Fibroblast of the conjunctiva (primary cell): ENCODE measurements around the gene CXCL17.

Experiments
- DNase-seq: peaks from one replicate; pipeline ENCODE4 v3.0.0-alpha.2; 2010; ENCODE audit warnings: low read depth

The CXCL17 gene

DNA sequence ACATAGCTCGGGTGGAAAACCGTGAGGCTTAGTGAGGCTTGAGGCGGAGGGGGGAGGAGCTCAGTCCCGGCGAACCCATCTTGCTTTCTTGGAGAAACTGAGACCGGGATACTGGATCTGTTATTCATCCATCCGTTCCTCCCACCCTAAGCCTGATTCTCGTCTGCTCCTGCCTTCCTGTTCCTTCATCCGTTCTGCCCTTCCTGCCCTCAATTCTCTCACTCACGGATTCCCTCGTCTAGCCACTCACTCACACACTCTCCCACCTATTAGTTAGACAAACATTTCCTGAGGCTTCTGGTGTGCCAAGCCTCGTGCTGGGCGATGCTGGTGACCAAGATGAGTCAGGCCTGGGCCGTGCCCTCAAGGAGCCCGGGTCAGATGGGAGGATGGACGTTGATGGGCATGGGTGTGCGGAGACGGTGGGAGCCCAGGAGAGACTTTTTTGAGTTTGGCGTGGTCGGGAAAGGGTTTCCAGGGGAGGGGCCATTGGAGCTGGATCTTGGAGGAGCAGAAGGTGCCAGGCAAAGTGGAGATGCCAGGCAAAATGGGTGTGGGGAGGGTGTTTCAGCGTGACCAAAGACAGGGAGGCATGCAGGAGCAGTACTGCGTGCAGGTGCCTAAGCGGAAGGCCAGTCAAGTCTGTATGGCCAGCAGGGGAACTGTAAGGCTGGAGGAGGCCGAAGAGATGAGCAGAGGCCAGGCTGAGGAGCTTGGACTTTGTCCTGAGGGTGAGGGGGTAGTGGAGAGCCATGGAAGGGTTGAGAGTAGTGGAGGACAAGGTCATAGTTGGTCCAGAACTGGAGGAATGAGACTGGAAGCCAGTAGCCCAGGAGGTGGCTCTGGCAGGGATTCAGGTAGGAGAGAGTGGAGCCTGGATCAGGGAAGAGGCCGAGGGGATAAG, 45.2 kb downstream of the CXCL17 start:
- no peak for DNase-seq

DNA sequence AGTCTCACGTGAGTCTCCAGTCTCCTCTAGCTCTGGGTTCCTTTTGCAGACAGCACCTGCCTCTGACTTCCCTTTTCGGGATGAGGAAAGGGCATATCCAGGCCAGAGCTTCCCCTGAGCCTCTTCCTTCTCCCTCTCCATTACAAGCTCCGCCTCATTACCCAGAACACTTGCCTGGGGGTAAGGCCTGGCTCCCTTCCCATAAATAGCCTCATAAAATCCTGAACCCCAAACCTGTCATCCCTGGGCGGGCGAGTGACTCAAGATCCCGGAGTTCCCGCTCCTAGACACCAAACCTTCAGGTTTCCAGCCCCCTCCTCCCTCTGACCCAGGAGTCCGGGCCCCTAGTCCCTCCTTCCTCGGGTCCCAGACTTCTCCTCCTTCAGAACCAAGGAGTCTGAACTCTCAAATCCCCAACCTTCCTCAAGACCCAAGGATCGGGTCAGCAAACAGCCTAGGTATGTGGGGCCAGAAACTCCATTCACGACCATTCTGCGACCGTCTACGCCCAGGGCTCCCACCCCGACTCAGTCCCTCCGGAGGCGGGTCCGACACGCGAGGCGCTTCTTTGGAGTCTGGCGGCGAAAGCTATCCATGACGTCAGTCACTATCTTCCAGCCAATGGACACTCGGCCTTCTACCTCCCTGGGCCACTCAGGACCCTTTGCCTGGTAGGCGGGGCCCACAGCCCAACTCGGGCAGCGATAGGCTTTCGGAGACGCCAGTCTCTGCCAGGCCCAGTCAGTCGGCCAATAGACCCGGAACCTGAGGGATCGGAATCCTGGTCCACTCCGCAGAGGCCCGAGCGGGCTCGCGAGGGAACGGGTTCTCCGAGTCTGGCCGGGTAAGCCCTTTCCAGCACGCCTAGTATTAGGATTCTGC, 46.1 kb downstream of the CXCL17 start:
- DNase-seq = peak; percentile 98

DNA sequence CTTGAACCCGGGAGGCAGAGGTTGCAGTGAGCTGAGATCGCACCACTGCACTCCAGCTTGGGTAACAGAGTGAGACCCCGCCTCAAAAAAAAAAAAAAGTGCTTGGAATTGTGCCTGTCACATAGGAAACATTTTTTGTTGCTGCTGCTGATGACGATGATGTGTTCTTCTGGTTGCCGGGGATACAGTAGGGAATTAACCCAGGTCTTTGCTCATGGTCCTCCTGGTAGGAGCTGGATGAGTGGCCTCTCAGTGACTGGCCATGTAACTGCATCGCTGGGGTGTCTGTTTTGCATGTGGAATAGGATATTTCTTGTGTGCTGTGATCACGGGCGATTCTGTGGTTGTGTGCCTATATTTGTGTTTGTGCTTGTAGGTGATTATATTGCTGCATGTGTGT, 48.0 kb downstream of the CXCL17 start:
- DNase-seq = no peak

DNA sequence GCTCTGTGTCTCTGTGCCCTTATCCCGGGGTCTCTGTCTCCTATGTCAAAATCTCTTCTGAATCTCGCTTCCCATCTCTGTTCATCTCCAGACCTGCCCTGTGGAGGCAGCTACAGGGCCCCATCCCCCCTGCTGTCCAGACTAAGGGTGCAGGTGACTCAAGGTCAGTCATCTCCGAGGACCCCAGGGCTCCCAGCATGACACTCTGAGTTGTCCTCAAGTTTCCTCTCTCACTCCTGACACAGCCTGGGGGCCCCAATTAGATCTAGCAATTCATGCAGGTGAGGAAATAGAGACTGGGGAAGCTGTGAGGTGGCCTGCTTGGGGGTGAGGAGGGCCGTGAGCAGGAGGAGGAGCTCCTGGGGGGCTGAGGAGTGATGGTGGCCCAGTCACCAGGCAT, 50.6 kb downstream of the CXCL17 start:
- DNase-seq = no peak

- DNase-seq = no peak
Measured at GRCh38 chr19:42389899-42390298, 52.8 kb downstream of the CXCL17 start, which contains the start of gene CNFN. Gene CNFN, minus strand, starts transcription at chr19:42390297. Its CDS starts 1,260 bp downstream, at chr19:42389037.

DNA sequence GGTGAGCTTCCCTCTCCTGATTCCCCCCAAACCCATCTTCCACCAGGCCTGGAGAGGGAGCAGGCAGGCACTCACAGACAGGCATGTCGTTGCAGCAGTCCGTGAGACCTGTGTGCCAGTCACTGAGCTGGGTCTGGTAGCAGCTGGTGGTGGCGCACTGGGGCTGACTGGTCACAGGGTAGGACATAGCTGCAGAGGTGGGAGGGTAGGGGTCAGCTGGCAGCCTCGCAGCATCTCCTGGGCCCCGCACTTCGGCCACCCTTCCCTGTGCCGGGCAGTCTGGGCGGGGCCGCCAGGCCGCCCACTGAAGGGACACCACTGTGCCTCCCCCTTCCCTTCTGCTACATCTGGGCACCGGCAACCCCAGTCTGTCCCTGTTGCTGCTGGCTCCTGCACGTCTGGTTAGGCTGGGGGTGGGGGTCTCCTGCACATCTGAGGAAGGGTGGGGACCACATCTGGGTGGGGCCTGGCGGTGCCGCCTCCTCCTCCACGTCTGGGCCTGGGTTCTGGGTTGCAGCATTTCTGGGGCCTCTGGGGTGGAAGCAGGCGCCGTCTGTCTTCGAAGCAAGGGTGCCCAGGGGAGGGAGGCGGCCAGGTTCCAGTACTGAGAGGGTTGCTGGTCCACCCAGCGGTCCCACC, 53.8 kb downstream of the CXCL17 start:
- DNase-seq = no peak

GRCh38 chr19:42386974-42387707, 55.6 kb downstream of the CXCL17 start:
- DNase-seq = no peak

- DNase-seq = no peak
Measured at GRCh38 chr19:42380155-42380554, 62.6 kb downstream of the CXCL17 start.
